ENCODE measurements around the gene MPP1.

MPP1 gene

DNA sequence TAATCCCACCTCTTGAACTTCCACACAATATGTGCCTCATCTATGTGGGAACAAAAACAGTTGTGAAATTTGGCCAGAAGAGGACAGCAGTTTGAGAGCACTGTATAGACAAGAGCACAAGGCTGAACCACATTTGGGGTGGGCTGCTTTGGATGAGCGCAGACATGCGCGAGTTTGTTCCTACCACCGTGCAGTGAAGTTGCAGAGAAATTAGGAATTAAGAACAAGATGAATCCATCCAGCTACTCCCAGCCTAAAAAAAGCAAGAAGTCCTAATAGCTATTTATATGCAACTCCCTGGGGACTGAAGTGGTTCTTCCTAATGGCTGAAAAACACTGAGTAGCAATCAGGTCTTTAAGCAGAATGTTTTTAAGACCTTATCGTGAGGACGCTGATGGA is 55.4 kb downstream of the MPP1 start:
- TF ChIP-seq, protein P1, sequence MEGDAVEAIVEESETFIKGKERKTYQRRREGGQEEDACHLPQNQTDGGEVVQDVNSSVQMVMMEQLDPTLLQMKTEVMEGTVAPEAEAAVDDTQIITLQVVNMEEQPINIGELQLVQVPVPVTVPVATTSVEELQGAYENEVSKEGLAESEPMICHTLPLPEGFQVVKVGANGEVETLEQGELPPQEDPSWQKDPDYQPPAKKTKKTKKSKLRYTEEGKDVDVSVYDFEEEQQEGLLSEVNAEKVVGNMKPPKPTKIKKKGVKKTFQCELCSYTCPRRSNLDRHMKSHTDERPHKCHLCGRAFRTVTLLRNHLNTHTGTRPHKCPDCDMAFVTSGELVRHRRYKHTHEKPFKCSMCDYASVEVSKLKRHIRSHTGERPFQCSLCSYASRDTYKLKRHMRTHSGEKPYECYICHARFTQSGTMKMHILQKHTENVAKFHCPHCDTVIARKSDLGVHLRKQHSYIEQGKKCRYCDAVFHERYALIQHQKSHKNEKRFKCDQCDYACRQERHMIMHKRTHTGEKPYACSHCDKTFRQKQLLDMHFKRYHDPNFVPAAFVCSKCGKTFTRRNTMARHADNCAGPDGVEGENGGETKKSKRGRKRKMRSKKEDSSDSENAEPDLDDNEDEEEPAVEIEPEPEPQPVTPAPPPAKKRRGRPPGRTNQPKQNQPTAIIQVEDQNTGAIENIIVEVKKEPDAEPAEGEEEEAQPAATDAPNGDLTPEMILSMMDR (IDR thresholded peaks at IDR 0.05; ENCODE audit: low read depth, low read length) = no peak
- peak overlapping the region; percentile 56 for H3K4me3 ChIP-seq (ENCODE audit: low read depth, low read length)

DNA sequence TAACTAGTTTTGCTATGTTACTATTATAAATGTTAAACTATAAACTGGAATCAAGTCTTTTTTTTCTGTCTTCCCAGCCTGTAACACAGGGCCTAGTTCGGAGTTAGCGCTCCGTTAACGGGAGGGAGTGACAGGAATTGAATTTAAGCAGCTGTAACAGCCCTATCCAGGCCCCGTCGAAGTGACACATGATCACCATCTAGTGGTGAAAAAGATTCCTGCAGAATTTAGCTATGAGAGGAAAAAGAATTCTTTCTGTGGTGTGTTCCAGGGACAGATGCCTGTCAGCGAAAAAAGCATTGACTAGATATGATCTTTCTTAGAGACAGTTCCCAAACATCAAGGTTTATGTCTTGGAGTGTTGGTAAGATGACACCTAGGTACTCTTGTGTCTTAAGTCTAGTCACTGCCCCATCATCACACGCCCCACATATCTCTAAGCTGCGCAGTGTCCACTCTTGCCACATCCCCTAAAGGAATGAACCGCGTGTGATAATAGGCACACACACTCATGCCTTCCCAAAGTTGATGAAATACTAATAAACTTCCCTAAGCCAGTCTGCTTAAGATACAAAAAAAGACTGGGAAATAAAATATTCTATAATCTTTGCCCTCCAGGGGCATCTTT is 56.5 kb downstream of the MPP1 start:
- H3K4me3 ChIP-seq (ENCODE audit: low read depth, low read length) = no peak overlapping the region
- TF ChIP-seq, protein P1 (IDR thresholded peaks at IDR 0.05; ENCODE audit: low read depth, low read length) = peak; percentile 74

DNA sequence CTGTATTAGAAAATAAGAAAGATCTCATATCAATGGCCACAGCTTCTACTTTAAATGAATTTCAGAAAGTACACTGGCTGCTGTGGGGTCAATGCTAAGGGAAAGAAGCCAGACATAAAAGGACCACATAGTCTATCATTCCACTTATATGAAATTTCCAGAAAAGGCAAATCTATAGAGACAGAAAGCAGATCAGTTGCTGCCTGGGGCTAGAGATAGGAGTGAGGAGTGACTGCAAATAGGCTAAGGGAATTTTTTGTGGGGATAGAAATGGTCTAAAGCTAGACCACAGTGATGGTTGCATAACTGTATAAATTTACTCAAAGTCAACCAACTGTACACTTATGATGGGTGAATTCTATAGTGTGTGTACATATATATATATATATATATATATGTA is 62.7 kb downstream of the MPP1 start:
- TF ChIP-seq, protein P1 (IDR thresholded peaks at IDR 0.05; ENCODE audit: low read depth, low read length) = no peak
- no peak overlapping the region for H3K4me3 ChIP-seq (ENCODE audit: low read depth, low read length)

DNA sequence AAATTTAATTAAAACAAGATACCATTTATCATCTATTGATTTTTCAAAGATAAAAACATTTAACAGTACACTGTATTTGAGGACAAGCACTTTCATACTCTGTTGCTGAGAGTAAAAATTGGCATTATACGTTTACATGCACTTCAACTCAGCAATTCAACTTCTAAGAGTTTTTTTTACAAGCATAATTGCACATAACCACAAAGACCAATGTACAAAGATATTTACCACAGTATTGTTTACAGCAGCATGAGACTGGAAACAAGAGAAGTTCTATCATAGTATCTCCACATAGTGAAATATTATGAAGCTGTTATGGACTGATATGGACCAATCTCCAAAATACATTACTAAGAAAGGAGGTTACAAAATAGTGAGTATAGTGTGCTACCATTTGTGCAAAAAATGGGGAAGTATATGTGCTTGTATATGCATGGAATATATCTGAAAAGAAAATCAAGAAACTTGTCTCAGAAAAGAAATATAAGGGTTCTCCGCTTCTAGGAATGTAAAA is 65.3 kb downstream of the MPP1 start:
- no peak overlapping the region for H3K4me3 ChIP-seq (ENCODE audit: low read depth, low read length)
- TF ChIP-seq, protein P1 (IDR thresholded peaks at IDR 0.05; ENCODE audit: low read depth, low read length) = no peak

DNA sequence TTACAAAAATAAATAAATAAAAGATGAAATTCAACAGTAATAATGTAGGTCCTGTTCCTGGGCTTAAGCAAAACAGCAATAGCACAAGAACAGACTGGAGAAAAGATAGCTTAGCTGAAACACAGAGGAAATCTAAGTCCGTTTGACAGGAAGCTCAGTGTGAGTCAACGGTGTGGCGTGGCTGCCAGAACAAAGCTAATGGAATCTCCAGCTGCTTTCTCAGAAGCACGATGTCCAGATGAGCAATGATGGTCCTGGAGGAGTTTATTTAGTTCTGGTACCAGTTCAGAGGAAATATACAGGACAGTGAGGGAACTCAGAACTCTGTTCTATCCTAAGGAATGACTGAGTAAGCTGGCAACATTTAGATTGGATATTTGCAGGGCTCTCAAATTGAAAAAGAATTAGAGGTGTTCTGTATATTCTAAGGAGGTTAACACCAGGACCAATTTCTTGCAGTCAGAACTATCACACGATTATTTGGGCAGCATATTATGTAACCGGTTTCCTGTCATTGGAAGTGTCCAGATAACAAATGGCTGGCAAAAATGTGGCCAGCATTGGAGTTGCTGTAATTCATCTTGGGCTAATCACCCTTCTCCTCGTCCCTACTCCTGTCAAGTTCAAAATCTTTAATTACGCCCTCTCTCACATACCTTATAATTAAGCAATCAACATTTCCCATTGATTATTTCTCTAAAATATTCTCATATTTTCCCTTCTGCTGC is 67.1 kb downstream of the MPP1 start:
- TF ChIP-seq, protein P1 (IDR thresholded peaks at IDR 0.05; ENCODE audit: low read depth, low read length) = no peak

DNA sequence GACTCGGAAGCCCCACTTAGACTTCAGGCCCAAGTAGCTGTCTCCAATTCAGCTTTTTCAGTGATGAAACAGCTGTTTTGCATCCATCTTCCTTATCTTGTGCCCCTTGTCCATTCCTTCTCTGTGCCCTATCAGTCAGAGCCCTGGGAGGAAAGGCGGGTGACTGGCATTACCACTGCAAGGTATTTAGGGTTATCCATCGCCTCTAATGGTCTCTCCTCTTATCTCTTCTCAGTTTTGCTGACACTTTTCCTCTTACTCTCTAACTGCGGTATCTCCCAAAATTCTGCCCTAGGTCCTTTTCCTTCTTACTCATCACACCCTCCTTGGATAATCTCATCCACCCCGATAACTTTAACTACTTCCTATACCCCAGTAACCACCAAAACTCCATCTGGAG is 68.1 kb downstream of the MPP1 start:
- no peak overlapping the region for H3K4me3 ChIP-seq (ENCODE audit: low read depth, low read length)
- TF ChIP-seq, protein P1 (IDR thresholded peaks at IDR 0.05; ENCODE audit: low read depth, low read length) = no peak

More for the DNA sequence above, 67.1 kb downstream of the MPP1 start:
- H3K4me3 ChIP-seq (ENCODE audit: low read depth, low read length) = no peak overlapping the region
